HG03565 (cell line): ENCODE data around the gene TSPAN14.

ENCODE experiments used
- ATAC-seq: cut with Tn5 transposase; IDR thresholded peaks from one replicate; pipeline ENCODE4 v1.9.1; 2021; ENCODE audit warnings: mild to moderate bottlenecking, moderate library complexity; ENCODE audit not compliant: unreplicated experiment

TSPAN14 gene

GRCh38 chr10:80502621-80503583 lies 48.8 kb downstream of the TSPAN14 start:
- no peak for ATAC-seq

GRCh38 chr10:80503584-80504157 lies 49.6 kb downstream of the TSPAN14 start:
- no peak for ATAC-seq

DNA sequence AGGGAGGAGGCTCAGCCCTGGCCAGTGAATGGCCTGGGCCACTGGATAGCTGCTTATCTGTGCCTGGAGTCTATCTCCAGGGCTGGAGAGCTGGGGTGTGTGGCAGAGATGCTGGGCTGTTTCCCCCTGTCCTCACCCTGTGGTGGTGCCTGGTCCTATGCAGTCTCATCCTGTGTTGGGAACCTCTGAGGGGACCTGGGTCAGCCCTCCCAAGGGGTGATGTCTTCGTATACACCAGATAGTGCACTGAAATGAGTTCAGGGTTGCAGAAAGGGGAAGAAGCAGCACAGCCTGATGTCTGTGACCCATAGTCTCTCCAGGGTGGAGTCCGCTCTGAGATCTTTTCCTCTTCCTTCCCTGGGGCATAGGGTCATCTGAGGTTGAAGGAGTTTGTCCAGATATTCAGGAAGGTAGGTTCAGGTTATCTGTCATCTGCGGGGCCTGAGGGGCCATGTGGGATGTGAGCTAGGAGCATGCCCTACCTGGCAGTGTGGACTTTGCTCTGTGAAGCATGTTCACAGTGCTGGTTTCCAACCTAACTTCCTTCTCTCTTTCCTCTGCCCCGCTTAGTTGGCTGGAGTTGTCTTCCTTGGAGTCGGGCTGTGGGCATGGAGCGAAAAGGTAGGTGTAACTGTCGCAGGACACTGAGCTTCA lies 50.2 kb downstream of the TSPAN14 start:
- no peak for ATAC-seq

GRCh38 chr10:80504897-80505465 lies 50.9 kb downstream of the TSPAN14 start:
- no peak for ATAC-seq

DNA sequence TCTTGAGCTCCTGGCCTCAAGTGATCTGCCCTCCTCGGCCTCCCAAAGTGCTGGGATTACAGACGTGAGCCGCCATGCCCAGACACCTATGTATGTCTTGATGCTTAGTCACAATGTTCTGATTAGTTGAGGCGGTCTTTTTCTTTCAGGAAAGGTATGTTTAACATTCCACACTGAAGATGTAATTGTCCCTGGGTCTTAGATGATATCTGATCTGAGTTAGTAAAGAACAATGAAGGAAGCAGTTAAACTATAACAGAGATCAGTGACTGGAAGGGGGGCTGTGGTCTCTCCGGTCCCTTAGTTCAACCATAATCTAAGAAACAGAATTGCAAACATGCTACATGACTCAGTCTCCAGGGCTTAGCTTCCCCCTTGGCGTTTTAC lies 52.1 kb downstream of the TSPAN14 start:
- ATAC-seq, result no peak

GRCh38 chr10:80506836-80507487 lies 52.9 kb downstream of the TSPAN14 start:
- ATAC-seq, result no peak

- no peak for ATAC-seq
These were observed 54.9 kb downstream of the TSPAN14 start for GRCh38 chr10:80509108-80509402.

DNA sequence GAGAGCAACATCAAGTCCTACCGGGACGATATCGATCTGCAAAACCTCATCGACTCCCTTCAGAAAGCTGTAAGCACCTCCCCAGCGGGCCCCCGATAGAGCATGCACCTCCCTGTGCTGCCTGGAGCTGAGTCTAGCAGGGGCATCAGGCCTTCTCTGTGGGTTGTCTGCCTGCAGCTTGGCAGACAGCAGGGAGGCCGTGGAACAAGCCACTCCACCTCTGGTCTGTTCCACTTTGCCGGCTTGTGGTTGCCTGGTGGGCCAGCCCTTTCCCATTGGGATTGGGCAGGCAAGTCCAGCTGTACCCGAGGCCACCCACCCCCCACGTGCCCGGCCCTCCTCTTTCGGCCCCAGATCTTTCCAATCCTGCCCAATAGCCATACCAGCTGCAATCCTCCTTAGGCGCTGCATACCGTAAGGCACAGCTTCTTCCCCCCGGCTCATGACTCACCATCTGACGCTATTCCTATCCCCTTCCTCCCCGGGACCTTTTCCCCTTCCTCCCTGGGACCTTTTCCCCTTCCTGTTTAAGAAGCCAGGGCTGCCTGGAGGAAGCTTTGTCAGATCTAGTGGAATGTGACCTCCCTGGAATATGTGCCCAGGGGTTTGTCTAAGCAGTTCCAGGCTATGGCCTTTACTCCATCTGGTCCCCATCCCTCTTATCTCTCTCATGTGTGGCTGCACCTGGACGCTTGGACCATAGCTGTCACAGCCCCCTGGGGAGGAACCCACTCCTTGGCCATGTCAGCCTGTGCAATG lies 55.5 kb downstream of the TSPAN14 start:
- no peak for ATAC-seq

GRCh38 chr10:80512031-80512526 lies 58.0 kb downstream of the TSPAN14 start:
- ATAC-seq, result no peak

- ATAC-seq, result no peak
These were observed 59.0 kb downstream of the TSPAN14 start for GRCh38 chr10:80513106-80513505.

- no peak for ATAC-seq
These were observed 61.4 kb downstream of the TSPAN14 start for GRCh38 chr10:80515511-80515910.

DNA sequence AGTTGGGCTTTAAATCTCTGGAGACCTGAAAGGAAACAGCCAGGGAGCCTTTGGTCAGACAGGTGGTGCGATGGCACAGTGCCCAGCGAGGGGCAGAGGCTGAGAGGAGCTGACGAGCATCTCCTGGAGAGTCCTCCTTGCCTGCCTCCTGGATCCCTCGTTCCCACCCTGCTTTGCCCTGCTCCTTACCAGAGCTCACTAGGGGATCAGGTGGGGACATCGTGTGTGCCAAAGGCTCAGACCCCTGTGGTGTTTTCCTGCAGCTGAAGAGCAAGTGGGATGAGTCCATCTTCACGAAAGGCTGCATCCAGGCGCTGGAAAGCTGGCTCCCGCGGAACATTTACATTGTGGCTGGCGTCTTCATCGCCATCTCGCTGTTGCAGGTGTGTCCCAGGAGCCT lies 61.8 kb downstream of the TSPAN14 start:
- ATAC-seq, result no peak

DNA sequence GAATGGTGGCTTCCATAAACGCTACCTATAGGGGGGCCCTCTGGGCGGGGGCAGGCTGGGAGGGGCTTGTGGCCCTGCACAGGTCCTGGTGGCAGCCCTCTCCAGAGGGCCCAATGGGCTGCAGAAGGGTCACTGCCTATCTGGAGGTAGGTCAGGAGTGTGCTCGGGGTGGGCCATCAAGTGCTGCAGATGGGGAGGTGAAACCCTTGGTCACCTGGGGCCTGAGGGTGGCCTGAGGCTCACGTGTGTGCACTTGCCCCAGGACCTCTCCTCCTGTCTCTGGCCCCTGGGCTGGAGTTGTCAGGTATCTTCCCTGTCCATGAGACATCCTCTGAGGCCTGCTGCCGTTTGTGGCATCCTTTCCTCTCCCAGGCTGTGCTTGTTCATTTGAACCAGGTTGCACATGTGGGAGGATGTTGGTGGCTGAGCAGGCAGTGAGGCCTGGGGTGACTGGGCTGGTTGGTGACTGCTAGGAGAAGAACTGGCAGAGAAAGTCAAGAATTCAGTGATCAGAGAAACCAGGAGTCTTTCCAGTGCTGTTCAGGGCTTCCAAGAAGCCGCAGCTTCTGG lies 62.5 kb downstream of the TSPAN14 start:
- ATAC-seq, result no peak

DNA sequence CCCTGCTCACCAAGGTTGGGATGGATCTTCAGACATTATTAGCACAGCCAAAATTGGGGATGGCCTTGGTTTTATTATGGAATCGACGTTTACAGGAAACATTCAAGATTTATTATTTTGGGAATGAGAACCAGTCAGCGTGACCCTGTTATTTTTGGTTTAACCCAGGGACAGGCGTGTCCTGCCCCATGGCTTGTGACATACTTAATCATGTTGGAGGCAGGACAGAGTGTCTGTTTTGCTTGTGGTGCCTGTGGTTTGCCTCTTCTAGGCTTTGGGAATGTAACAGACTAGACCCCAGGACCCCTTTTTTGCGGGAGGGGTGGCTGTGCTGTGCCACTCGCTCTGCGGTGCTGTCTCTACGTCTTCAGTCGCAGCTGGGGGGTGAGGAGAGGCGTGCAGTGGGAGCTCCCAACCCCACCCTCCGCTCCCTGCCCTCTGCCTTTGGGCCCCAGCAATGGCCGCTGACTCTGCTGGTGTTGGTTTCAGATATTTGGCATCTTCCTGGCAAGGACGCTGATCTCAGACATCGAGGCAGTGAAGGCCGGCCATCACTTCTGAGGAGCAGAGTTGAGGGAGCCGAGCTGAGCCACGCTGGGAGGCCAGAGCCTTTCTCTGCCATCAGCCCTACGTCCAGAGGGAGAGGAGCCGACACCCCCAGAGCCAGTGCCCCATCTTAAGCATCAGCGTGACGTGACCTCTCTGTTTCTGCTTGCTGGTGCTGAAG lies 63.5 kb downstream of the TSPAN14 start:
- ATAC-seq, result no peak

- peak; percentile 58 for ATAC-seq
These were observed 64.2 kb downstream of the TSPAN14 start for GRCh38 chr10:80518143-80518806.

DNA sequence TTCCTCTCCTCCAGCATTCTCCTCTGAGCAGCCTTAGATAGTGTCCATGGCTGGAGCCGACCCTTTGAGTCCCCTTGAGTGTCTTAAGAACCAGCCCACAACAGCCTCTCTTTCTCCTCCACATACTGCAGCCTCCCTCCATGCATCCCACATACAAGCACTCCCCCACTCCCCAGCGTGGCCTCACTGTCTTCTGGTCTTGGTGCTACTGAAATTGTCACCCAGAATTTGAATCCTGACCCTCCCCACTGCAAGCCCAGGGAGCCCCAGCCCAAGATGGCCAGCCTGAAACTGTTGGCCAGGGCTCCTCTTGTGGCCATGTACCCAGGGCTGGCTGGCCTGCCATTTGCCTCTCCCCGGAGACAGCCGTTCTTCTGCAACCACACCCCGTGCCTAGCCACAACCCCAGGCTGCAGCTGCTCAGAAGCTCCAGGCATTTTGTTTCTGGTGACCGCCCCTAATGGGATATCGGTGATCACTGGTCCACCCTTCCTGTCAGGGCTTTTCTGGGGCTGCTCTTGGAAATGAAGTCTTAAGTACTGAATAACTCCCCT lies 64.8 kb downstream of the TSPAN14 start:
- peak; percentile 25 for ATAC-seq

DNA sequence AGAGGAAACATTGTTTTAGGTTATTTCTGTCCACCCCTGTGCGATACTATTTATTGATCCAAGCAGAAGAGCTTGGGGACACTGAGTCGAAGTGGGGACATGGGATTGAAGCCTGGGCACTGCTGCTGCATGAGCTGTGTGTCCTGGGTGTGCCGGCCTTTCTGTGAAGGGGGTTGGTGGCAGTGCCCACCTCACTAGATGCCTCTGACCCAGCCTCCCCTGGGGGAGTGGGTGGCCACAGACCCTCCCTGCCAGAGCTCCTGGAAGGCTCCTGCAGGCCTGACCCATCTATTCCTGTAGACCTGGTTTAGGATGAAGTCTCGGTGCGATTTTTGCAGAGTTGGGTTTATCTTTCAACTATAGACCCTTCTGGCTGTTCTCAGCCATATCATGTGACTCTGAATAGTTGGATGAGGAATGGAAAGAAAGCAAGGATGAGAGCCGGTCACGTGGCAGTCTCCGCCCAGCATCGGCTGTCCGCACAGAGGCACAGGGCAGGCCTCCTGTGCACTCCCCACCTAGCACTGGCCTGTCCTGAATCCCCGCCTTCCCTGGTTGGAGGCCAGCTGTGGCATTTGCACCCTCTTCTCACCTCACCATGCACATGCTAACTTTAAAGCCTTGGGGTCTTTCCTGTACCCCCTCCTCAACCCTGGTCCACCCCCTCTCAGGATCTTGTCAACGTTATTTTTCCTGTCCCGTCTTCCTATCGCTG lies 66.0 kb downstream of the TSPAN14 start:
- ATAC-seq, result no peak
